HCT116 (cell line): Measurements from ENCODE around the gene GSTM1.
"Not testable (repeated sequence)": the region's sequence is repeated elsewhere in the genome, so short reads cannot be mapped to it uniquely, and the experiment has no call there.

Experiments used
- CBX3 ChIP-seq: IDR thresholded peaks from 2 replicates; pipeline ENCODE4 v1.6.1; 2012; ENCODE audit warnings: low read depth
- CEBPB ChIP-seq: IDR thresholded peaks from 2 replicates; pipeline ENCODE4 v1.6.1; 2012; ENCODE audit warnings: low read depth
- CTCF ChIP-seq, 3 experiments: fragments of 200-600 bp in 1 of 3; sonication (generic) in 1 of 3; IDR thresholded peaks in 2 of 3; conservative IDR thresholded peaks in 1 of 3; 2 replicates each; pipeline ENCODE4 v1.5.1; 2012 to 2017; ENCODE audit warnings: low read depth in 2 of 3, low read length in 2 of 3, antibody characterized with exemption in 1 of 3, borderline replicate concordance in 1 of 3, control low read depth in 1 of 3, mild to moderate bottlenecking in 1 of 3, mixed read lengths in 1 of 3, mixed run types in 1 of 3, moderate library complexity in 1 of 3; ENCODE audit not compliant: insufficient read depth in 1 of 3
- EZH2 ChIP-seq: fragments of 200-600 bp; sonication (generic); IDR thresholded peaks from 2 replicates; pipeline ENCODE4 v1.6.1; 2017; ENCODE audit warnings: antibody characterized with exemption, mixed run types
- POLR2A ChIP-seq: IDR thresholded peaks from 2 replicates; pipeline ENCODE4 v1.7.0; 2011; ENCODE audit warnings: borderline replicate concordance; ENCODE audit not compliant: insufficient read depth, insufficient read length; ENCODE audit errors: extremely low read depth
- POLR2AphosphoS5 ChIP-seq: IDR thresholded peaks from 2 replicates; pipeline ENCODE4 v1.6.1; 2011; ENCODE audit warnings: mild to moderate bottlenecking, low read depth, low read length, moderate library complexity
- SIN3A ChIP-seq: IDR thresholded peaks from 2 replicates; pipeline ENCODE4 v1.6.1; 2012; ENCODE audit warnings: low read depth
- TCF7L2 ChIP-seq: IDR thresholded peaks from 2 replicates; pipeline ENCODE4 v1.7.0; 2011; ENCODE audit warnings: borderline replicate concordance, inconsistent platforms; ENCODE audit not compliant: insufficient read depth, insufficient read length; ENCODE audit errors: extremely low read depth

GRCh38 chr1:109684777-109685176 is 2.8 kb upstream of the GSTM1 start:
- not testable (repeated sequence) for TF ChIP-seq POLR2A; POLR2AphosphoS5; EZH2; SIN3A; CEBPB; CTCF (IDR thresholded peaks at IDR 0.05 in 2 of 3, conservative IDR thresholded peaks at IDR 0.05 in 1 of 3; ENCODE audit: borderline replicate concordance in 1 of 3, insufficient read depth in 1 of 3, low read depth in 2 of 3, low read length in 2 of 3); CBX3; TCF7L2
